HL-60/S4 treated with phorbol 12-myristate 13-acetate at 8.2 ng/mL for 4 days and 3 days (cell line): ENCODE measurements around the gene SPOP.

ENCODE experiments used
- in situ Hi-C: fragments of 300-500 bp; cut with MboI; formaldehyde crosslinking; loops from 2 replicates; pipeline ENCODE4 v1.15.0; 2022; ENCODE audit warnings: low sequenced_read_pairs

Gene SPOP

DNA sequence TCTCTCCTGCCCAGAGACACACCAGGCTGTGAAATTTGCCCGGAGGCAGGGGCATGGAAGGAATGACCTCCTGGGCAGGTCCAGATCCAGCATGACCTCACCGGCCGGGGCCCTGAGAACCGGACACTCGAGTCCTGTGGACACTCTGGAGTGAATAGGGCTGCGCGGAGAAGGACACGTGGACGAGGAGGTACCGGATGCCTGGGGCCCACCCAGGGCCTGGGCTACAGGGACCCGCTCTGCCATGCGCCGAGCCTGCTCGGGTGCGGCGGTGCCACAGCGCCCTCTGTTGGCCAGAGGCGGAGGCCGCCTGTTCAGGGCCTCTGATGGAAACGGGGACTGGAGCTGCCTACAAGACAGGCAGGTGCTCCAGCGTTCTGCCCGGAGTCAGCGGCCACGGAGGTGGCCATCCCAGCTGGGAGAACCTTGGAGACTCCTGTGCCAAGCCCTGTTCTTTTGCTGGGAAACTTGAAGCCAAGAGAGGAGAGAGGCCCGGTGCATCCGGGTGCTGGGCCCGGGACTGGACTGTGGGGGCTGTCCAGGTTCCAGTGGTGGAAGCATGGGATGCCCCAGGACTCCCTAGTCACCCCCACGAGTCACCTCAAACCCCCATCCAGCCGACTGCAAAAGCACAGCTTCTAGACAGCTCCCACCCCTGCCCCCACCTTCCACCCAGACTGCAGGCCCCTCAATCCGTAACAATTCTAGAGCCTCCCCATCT, 121.5 kb downstream of the SPOP start:
- in situ Hi-C loops = loop anchor here (10.0 kb wide), 1 partner anchor 122 kb away; no protein-coding TSS in a partner anchor

DNA sequence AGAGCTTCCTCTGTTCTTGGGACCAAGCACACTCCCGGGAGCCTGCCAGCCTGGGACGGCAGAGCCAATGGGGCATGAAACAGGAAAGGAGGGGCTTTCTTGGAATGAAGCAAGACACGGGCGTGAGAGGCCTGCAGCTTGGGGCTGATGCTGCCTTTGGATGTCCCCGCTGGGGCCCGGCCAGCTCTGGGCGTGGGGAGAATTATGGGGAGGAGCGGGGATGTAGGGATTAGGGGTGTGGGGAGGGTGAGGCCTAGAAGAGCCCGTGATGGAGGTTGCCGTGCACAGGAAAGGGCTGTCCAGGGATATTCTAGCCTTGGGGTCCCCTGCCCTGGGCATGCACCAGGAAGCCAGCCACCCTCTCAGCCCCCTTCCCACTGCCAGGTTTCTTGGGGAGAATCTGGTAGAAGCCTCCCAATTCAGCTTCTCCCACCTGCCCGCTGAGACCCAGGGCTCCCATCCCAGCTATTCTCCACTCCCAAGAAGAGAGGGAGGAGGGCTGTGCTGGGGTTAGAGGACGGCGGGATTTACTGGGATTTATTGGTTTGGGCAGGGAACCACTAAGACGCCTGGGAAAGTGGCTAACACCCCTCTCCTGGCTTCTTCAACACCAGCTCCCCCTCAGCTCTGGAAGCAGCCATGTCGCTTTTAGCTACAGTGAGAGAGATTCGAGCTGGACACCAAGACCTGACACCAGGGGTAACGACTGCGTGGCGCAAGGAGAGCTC, 122.2 kb downstream of the SPOP start:
- in situ Hi-C loops = loop anchor here (10.0 kb wide), 1 partner anchor 121 kb away; no protein-coding TSS in a partner anchor

DNA sequence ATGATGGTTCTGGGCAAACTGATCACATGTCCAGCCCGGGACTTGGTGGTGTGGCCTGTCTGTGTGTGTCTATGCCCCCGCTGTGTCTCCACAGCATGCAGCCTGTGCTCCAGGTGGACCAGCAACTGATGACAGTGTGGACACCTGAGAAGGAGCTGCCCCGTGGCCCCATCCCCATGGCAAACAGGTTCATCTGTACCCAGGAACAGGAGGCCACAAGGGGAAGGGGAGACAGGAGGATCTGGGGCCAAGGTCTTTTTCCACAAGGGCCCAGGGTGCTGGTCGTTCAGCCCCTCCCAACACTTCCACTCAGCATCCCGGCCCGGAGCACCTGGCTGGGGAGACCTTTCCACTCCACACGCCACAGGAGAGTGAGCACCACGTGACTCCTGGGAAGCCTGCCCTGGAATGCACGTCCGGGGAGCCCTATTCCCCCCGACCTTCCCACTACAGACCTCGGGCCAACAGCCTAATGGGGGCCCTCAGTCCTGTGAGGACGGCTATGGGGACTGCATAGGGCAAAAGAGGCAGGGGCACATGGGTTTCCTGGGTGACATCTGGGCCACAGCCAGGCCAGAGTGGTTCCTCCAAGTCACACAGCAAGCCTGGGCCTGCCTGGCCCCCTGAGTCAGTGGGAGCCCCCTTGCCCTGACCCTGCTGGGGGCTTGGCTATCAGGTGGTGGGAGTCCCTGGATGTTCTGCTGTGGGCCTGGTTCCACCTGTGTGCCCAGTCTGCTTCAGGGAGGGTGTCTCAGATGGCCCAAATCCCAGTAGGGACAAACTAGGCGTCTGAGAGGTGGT, 123.0 kb downstream of the SPOP start:
- in situ Hi-C loops = loop anchor here (10.0 kb wide), 1 partner anchor 120 kb away; no protein-coding TSS in a partner anchor

DNA sequence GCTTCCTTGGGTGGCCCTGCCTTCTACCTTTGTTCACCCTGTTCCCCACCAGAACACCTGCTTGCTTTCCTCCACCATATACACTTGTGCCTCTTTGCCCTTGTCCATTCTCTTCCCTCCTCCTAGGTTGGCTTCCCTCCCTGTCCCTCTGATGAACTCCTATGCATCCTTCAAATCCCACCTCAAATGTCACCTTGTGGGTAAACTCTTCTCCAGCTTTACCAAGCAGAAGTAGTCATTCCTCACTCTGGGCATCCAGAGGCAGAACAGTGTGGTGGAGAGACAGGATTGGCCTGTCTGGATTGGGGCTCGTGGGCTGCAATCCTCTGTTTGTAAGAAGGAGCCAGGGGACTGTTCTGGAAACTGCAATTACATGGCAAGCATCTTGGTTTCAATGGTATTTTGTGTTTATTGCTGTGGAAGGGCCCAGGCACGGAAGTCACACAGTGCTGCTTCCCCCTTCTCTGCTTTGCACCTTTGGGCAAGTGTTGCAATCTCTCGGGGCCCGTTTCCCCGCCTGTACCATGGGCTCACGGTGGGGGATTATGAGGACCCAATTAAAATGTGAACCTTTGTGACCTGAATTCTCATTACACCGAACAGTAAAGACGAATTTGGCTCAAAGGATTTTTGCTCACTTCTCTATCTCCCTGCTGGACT, 124.1 kb downstream of the SPOP start:
- in situ Hi-C loops = loop anchor here (10.0 kb wide), 1 partner anchor 119 kb away; no protein-coding TSS in a partner anchor

DNA sequence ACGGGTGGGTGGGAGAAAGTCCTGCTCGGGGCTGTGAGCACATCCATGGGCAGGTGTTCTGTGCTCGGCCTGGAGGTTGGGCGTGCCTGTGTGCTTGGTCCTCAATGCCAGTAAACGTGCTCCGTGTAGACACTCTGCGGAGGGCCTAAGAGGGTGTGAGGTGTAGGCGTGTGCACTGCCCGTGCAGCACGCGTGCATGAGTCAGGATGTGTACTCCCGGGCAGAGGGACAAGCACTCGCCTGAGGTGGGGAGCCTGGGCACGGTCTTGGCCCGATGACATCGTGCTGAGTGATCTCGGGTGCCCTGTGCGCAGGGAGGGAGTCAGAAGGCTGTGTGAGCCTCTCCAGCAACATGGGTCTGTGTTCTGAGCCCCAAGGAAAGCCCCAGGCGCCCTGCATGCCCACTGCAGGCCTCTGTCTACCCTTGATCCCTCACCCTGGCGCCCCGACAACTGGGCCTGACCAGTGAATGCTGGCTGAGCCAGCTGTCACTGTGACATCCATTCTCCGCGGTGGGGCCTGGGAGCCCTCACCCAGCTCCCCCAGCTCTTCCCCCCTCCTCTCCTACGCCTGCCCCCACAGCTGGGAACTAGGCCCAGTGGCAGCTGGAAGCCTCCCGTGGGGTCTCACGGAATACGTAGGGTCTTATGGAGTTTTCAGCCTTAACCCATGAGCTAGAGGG, 125.7 kb downstream of the SPOP start:
- in situ Hi-C loops = loop anchor here (10.0 kb wide), 1 partner anchor 117 kb away; no protein-coding TSS in a partner anchor

DNA sequence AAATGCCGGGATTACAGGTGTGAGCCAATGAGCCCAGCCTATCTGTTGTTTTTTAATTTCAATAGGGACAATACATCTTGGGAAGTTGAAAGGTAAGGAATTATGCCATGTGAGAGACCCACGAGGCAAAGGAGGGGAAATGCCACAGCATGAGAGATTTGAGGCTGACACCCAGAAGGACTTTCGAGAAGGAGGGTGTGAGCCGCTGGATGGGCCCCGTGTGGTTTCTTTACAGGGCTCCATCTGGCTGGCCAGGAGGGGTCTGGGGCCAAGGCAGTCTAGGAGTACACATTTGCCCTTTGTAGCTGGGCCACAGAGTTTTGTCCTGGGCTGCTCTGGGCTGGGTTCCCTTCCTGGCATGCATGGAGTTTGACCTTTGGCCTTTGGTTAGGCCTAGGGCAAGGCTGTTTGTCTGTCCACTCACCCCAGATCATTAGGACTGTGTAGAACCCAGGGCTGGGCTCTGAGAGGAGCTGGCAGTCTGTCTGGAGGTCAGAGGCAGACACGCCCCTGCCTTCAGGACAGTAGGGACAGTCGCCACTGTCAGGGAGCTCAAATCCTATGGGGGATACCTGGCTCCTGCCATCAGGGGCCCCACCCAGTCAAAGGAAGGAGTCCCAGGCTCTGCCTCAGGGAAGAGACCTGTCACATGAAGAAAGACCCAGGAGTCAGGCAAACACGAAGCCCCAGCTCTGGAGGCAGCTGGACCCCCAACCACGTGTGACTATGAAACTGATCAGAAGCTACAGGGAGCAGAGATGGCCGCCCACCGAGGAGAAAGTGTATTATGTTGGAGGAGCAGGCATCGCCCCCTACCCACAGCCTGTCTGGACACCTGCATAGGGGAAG, 126.5 kb downstream of the SPOP start:
- in situ Hi-C loops = loop anchor here (10.0 kb wide), 1 partner anchor 117 kb away; no protein-coding TSS in a partner anchor

DNA sequence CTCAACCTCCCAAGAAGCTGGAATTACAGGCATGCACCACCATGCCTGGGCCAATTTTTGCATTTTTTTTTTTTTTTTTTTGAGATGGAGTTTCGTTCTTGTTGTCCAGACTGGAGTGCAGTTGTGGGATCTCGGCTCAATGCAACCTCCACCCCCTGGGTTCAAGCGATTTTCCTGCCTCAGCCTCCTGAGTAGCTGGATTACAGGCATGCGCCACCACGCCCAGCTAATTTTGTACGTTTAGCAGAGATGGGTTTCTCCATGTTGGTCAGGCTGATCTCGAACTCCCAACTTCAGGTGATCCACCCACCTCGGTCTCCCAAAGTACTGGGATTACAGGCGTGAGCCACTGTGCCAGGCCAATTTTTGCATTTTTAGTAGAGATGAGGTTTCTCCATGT, 127.1 kb downstream of the SPOP start:
- in situ Hi-C loops = loop anchor here (10.0 kb wide), 1 partner anchor 116 kb away; no protein-coding TSS in a partner anchor

DNA sequence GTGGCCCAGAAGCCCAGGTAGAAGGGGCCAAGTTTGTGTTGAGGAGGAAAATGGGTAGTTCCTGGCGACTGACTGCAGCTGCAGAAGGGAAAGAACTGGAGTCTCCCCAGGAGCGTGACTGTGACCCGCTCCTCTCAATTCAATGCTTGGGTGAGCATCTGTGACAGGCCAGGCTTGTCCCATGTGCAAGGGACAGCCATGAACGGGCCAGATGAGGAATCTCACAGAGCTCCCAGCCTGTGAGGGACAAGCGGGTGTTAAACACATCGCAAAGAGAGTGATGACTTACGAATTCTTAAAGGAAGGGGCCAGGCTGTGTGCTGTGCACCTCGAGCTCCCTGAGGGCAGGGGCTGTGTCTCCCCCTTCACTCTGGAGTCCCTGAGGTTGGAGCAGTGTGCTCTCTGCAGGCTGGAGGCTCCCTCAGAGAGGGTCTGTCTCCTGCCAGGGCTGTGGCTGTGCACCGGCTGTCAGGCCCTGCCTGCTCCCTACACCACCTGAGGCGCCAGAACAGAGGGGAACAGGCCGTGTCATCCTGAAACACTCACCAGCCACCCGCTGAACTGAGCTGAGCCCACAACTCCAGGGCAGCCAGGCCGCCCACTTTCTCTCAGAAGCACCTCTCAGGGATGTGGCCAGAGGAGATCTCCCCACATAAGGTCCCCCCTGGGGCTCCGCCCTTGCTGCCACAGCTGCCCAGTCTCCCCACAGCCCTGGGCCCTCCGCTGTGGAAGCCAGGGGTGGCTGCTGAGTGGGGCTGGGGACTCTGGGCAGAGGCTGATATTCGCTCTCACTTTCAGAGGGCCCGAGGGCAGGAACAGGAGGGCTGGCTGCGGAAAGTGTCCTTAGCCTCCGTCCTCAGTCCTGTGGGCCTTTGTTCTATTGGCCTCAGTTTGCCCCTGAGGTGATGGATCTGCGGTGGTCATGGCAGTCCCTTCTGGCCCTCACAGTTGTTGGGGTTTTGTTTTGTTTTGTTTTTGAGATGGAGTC, 127.9 kb downstream of the SPOP start:
- in situ Hi-C loops = loop anchor here (10.0 to 25.0 kb wide), 2 partner anchors 115 to 413 kb away; partner anchors contain the start of gene B4GALNT2

DNA sequence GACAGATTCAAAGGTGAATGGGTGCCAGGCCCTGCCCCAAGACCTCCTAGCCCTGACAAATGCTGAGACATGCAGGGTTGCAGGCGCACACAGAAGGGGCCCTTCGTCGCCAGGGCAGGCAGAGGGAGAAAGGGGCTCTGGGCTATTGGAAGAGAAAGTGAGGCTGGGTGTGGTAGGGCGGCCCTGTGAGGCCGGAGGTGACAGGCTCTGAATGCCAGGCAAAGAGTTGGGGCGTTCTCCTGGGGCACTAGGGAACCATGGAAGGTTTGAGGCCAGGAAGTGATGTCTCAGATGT, 128.6 kb downstream of the SPOP start:
- in situ Hi-C loops = loop anchor here (25.0 kb wide), 1 partner anchor 412 kb away; the partner anchor contains the start of gene B4GALNT2
